ENCODE results near the gene ATP5PB. TPM values are rescaled to one million over a fixed set of nuclear protein-coding genes. Genes with fewer than 3 reads are reported as not detected.

The ATP5PB gene
- total and polyA plus RNA-seq, 8 donors, result 21.6 to 373 (median 200) TPM

- H3K36me3 ChIP-seq, result peaks cover 47 to 97% (median 90%) of the 10 kb centered on the region in 4 donors
- peak; percentile 50 to 80 for DNase-seq
- WGBS, 5 donors, result 53 to 64% (median 60%) methylated on average over 9 of the region's 9 CpGs
- H3K4me3 ChIP-seq, result no peak overlapping the region
- peaks cover 0 to 29% (median 9%) of the 10 kb centered on the region in 4 donors for H3K4me1 ChIP-seq
- no peaks in the 10 kb centered on the region for H3K27me3 ChIP-seq
- TF ChIP-seq EP300 (IDR thresholded peaks at IDR 0.05), result no peak
- no peak for TF ChIP-seq POLR2AphosphoS5 (IDR thresholded peaks at IDR 0.05)
- peak in 4 of 7 experiments; percentile 13 to 39 (median 21) for TF ChIP-seq CTCF (IDR thresholded peaks at IDR 0.05)
- intact Hi-C loops (cut with DNase I; ENCODE audit: low total_unique reads), result no loop called here
- H3K27ac ChIP-seq, result no peak overlapping the region
- H3K9me3 ChIP-seq, result no peaks in the 10 kb centered on the region
These were observed 7.6 kb upstream of the ATP5PB start for GRCh38 chr1:111441573-111442192.

GRCh38 chr1:111442457-111442856, 6.8 kb upstream of the ATP5PB start:
- no peak for TF ChIP-seq CTCF (IDR thresholded peaks at IDR 0.05)
- TF ChIP-seq EP300 (IDR thresholded peaks at IDR 0.05), result no peak
- no peak for TF ChIP-seq POLR2AphosphoS5 (IDR thresholded peaks at IDR 0.05)
- TF ChIP-seq POLR2A (IDR thresholded peaks at IDR 0.05), result no peak
- Histone ChIP-seq H3K9me3 (no peaks in the 10 kb centered on the region), H3K4me1 (peaks cover 4 to 37% (median 14%) of the 10 kb centered on the region in 4 donors), H3K36me3 (peaks cover 47 to 94% (median 86%) of the 10 kb centered on the region in 4 donors), H3K27ac (no peak overlapping the region), H3K4me3 (no peak overlapping the region), H3K27me3 (no peaks in the 10 kb centered on the region)
- 77 to 83% (median 79%) methylated on average over 4 of the region's 4 CpGs for WGBS, 5 donors
- intact Hi-C loops (cut with DNase I; ENCODE audit: low total_unique reads), result no loop called here
- no peak for DNase-seq

- Histone ChIP-seq H3K4me1 (peaks cover 12 to 49% (median 24%) of the 10 kb centered on the region in 4 donors), H3K4me3 (no peak overlapping the region), H3K27me3 (no peaks in the 10 kb centered on the region), H3K27ac (no peak overlapping the region), H3K36me3 (peaks cover 42 to 78% (median 71%) of the 10 kb centered on the region in 4 donors), H3K9me3 (no peaks in the 10 kb centered on the region)
- WGBS, 5 donors, result 67 to 84% (median 68%) methylated on average over 3 of the region's 3 CpGs
- TF ChIP-seq POLR2AphosphoS5 (IDR thresholded peaks at IDR 0.05) (no peak), CTCF (IDR thresholded peaks at IDR 0.05) (no peak), POLR2A (IDR thresholded peaks at IDR 0.05) (no peak), EP300 (IDR thresholded peaks at IDR 0.05) (no peak)
- intact Hi-C loops (cut with DNase I; ENCODE audit: low total_unique reads), result no loop called here
- no peak for DNase-seq
These were observed 5.2 kb upstream of the ATP5PB start for GRCh38 chr1:111444031-111444430.

- Histone ChIP-seq H3K27me3 (no peaks in the 10 kb centered on the region), H3K36me3 (peaks cover 26 to 62% (median 48%) of the 10 kb centered on the region in 4 donors), H3K9me3 (no peaks in the 10 kb centered on the region), H3K4me3 (peak overlapping the region in 1 of 4 donors; percentile 88), H3K27ac (peak overlapping the region in 4 of 5 donors; percentile 22 to 90 (median 44)), H3K4me1 (peaks cover 33 to 53% (median 42%) of the 10 kb centered on the region in 4 donors)
- peak in 1 of 2 donors; percentile 50 for DNase-seq
- TF ChIP-seq EP300 (IDR thresholded peaks at IDR 0.05) (no peak), POLR2AphosphoS5 (IDR thresholded peaks at IDR 0.05) (no peak), POLR2A (IDR thresholded peaks at IDR 0.05) (no peak), CTCF (IDR thresholded peaks at IDR 0.05) (no peak)
- intact Hi-C loops (cut with DNase I; ENCODE audit: low total_unique reads), result no loop called here
- 36 to 69% (median 42%) methylated on average over 4 of the region's 4 CpGs for WGBS, 5 donors
These were observed 2.7 kb upstream of the ATP5PB start for GRCh38 chr1:111446546-111446945.

Measured in stomach (tissue), 9 donors.